IPS DF 6.9 (cell line): ENCODE measurements around the gene BAIAP2.

ENCODE experiments used
- DNase-seq: peaks from one replicate; pipeline ENCODE4 v3.0.0-alpha.2; 2013; ENCODE audit warnings: low read depth, low spot score
- H3K27ac ChIP-seq: one replicate; pipeline ENCODE4 v1.5.1; 2013; ENCODE audit warnings: low read length, control low read depth
- H3K27me3 ChIP-seq: 2 replicates; pipeline ENCODE4 v1.6.1; 2013; ENCODE audit warnings: mild to moderate bottlenecking, low read length; ENCODE audit not compliant: control insufficient read depth, insufficient read depth
- H3K36me3 ChIP-seq: 2 replicates; pipeline ENCODE4 v1.6.1; 2013; ENCODE audit warnings: low read length; ENCODE audit not compliant: control insufficient read depth, insufficient read depth
- H3K4me1 ChIP-seq: 2 replicates; pipeline ENCODE4 v1.6.1; 2013; ENCODE audit warnings: low read length; ENCODE audit not compliant: control insufficient read depth, insufficient read depth
- H3K4me3 ChIP-seq: 2 replicates; pipeline ENCODE4 v1.5.1; 2013; ENCODE audit warnings: mild to moderate bottlenecking, low read length
- H3K9me3 ChIP-seq: 2 replicates; pipeline ENCODE4 v1.6.1; 2013; ENCODE audit warnings: low read length, inconsistent platforms; ENCODE audit not compliant: control insufficient read depth, insufficient read depth
- WGBS: extraction: QIAGEN DNeasy Blood & Tissue Kit; methylation state at CpG from one replicate; pipeline ENCODE4 v1.1.7; 2013; ENCODE audit warnings: mixed read lengths, missing lambda C conversion rate; ENCODE audit not compliant: insufficient read length, insufficient coverage; 5-methylcytosine and 5-hydroxymethylcytosine counted together

Gene BAIAP2

DNA sequence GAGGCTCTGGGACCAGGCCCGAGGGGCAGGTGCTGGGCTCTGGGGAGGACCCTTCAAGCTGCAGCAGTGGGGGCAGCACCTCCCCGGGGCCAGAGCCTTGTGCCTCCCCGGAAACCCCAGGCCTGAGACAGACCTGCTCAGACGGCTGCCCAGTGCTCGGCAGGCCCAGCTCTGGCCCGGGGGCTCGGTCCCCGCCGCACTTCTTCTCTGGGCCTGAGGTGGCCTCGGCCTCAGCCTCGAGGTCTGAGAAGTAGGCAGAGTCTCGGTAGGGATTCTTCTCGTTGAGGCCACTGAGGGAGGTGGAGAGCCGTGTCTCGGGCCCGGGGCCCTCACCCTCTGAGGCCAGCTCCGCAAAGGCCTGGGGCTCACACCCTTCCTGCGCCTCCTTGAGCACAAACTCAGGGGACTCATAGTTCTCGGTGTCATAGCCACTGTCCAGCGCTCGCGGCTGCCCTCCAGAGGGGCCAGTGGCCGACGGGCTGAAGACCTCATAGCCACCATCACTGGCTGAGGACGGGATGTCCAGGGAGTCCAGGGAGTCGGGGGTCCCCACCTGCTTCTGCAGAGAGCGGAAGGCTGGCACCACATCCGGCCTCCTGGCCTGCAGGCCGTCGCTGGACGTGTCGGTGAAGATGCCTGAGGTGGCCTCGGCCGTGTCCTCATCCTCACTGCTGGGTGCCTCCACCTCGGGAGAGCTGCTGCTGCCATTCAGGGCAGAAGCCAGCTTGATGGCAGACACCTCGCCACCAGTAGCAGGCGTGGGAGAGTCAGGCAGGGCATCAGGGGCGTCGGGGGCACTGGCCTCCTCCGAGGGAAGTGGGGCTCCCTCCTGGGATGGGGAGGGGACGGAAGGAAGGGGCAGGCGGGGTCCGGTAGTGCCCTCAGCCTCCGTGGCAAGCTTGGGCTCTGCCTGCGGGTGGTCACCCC lies 86.0 kb downstream of the BAIAP2 start:
- WGBS, result no CpG with 5 or more reads among the region's 45 CpGs
- Histone ChIP-seq H3K36me3 (no peaks in the 10 kb centered on the region; the same call in 1 of the 2 replicates), H3K4me1 (peaks cover 8% of the 10 kb centered on the region), H3K4me3 (no peak overlapping the region), H3K27me3 (no peaks in the 10 kb centered on the region), H3K27ac (no peak overlapping the region), H3K9me3 (no peaks in the 10 kb centered on the region)
- no peak for DNase-seq

GRCh38 chr17:81121841-81122733 lies 87.1 kb downstream of the BAIAP2 start:
- Histone ChIP-seq H3K27ac (no peak overlapping the region), H3K27me3 (no peaks in the 10 kb centered on the region), H3K4me1 (peaks cover 8% of the 10 kb centered on the region), H3K36me3 (no peaks in the 10 kb centered on the region; the same call in 1 of the 2 replicates), H3K9me3 (no peaks in the 10 kb centered on the region), H3K4me3 (peak overlapping the region; percentile 11; the same call in 1 of the 2 replicates)
- no peak for DNase-seq
- WGBS, result no CpG with 5 or more reads among the region's 109 CpGs

- H3K9me3 ChIP-seq, result no peaks in the 10 kb centered on the region
- no peaks in the 10 kb centered on the region; the same call in 1 of the 2 replicates for H3K36me3 ChIP-seq
- peaks cover 8% of the 10 kb centered on the region for H3K4me1 ChIP-seq
- no peak overlapping the region for H3K27ac ChIP-seq
- no CpG with 5 or more reads among the region's 39 CpGs for WGBS
- H3K27me3 ChIP-seq, result no peaks in the 10 kb centered on the region
- no peak for DNase-seq
- H3K4me3 ChIP-seq, result no peak overlapping the region
Observed at GRCh38 chr17:81123052-81124048, 88.4 kb downstream of the BAIAP2 start.

DNA sequence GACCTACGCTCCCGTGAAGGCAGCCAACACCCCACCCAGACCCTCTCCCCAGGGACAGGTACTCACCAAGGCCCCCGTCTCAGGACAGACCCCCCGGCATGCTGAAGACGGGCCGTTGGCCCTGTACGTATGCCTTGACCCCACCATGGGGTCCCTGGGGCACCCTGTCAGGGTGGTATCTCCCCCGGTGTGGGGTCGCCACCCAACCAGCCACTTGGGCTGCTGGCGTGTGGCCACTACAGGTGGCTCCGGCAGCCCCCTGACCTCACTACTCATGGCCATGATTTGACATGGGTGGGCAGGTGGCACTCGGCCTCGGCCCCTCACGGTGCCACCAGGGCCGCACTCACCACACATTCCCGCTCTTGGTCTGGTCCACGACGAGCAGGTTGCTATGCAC lies 89.4 kb downstream of the BAIAP2 start:
- Histone ChIP-seq H3K27ac (no peak overlapping the region), H3K4me3 (no peak overlapping the region), H3K4me1 (peaks cover 3% of the 10 kb centered on the region), H3K27me3 (no peaks in the 10 kb centered on the region), H3K36me3 (no peaks in the 10 kb centered on the region; the same call in 1 of the 2 replicates), H3K9me3 (no peaks in the 10 kb centered on the region)
- no CpG with 5 or more reads among the region's 18 CpGs for WGBS
- DNase-seq, result no peak

GRCh38 chr17:81125573-81126081 lies 90.7 kb downstream of the BAIAP2 start:
- Histone ChIP-seq H3K27ac (no peak overlapping the region), H3K27me3 (no peaks in the 10 kb centered on the region), H3K36me3 (no peaks in the 10 kb centered on the region), H3K4me1 (peaks cover 3% of the 10 kb centered on the region), H3K4me3 (no peak overlapping the region), H3K9me3 (no peaks in the 10 kb centered on the region)
- DNase-seq, result no peak
- no CpG with 5 or more reads among the region's 14 CpGs for WGBS

- no peak overlapping the region for H3K4me3 ChIP-seq
- no peaks in the 10 kb centered on the region for H3K27me3 ChIP-seq
- H3K4me1 ChIP-seq, result peaks cover 3% of the 10 kb centered on the region
- no peaks in the 10 kb centered on the region for H3K9me3 ChIP-seq
- H3K36me3 ChIP-seq, result no peaks in the 10 kb centered on the region
- no CpG with 5 or more reads among the region's 34 CpGs for WGBS
- DNase-seq, result no peak
- H3K27ac ChIP-seq, result no peak overlapping the region
Observed at GRCh38 chr17:81126281-81127132, 91.6 kb downstream of the BAIAP2 start.

GRCh38 chr17:81127133-81127455 lies 92.1 kb downstream of the BAIAP2 start:
- no peak overlapping the region for H3K27ac ChIP-seq
- H3K27me3 ChIP-seq, result no peaks in the 10 kb centered on the region
- H3K4me3 ChIP-seq, result no peak overlapping the region
- no peaks in the 10 kb centered on the region for H3K36me3 ChIP-seq
- H3K9me3 ChIP-seq, result no peaks in the 10 kb centered on the region
- peaks cover 3% of the 10 kb centered on the region for H3K4me1 ChIP-seq
- no CpG with 5 or more reads among the region's 5 CpGs for WGBS
- no peak for DNase-seq

- no peak for DNase-seq
- Histone ChIP-seq H3K9me3 (no peaks in the 10 kb centered on the region), H3K4me3 (no peak overlapping the region), H3K27me3 (no peaks in the 10 kb centered on the region), H3K4me1 (no peaks in the 10 kb centered on the region; the same call in 1 of the 2 replicates), H3K27ac (no peak overlapping the region), H3K36me3 (no peaks in the 10 kb centered on the region)
- no CpG with 5 or more reads among the region's 25 CpGs for WGBS
Observed at GRCh38 chr17:81127526-81128177, 92.7 kb downstream of the BAIAP2 start.

GRCh38 chr17:81128338-81128737 lies 93.4 kb downstream of the BAIAP2 start:
- Histone ChIP-seq H3K4me3 (no peak overlapping the region), H3K27ac (no peak overlapping the region), H3K27me3 (no peaks in the 10 kb centered on the region), H3K36me3 (no peaks in the 10 kb centered on the region), H3K4me1 (no peaks in the 10 kb centered on the region; the same call in 1 of the 2 replicates), H3K9me3 (no peaks in the 10 kb centered on the region)
- WGBS, result no CpG with 5 or more reads among the region's 14 CpGs
- no peak for DNase-seq
